ENCODE results near the gene PNPLA3. TPM values are rescaled to one million over a fixed set of nuclear protein-coding genes. Genes with fewer than 3 reads are reported as not detected.

Gene PNPLA3
- total RNA-seq, 1 donor from 2014 or later, result 1.2 TPM

- TF ChIP-seq, protein P1, sequence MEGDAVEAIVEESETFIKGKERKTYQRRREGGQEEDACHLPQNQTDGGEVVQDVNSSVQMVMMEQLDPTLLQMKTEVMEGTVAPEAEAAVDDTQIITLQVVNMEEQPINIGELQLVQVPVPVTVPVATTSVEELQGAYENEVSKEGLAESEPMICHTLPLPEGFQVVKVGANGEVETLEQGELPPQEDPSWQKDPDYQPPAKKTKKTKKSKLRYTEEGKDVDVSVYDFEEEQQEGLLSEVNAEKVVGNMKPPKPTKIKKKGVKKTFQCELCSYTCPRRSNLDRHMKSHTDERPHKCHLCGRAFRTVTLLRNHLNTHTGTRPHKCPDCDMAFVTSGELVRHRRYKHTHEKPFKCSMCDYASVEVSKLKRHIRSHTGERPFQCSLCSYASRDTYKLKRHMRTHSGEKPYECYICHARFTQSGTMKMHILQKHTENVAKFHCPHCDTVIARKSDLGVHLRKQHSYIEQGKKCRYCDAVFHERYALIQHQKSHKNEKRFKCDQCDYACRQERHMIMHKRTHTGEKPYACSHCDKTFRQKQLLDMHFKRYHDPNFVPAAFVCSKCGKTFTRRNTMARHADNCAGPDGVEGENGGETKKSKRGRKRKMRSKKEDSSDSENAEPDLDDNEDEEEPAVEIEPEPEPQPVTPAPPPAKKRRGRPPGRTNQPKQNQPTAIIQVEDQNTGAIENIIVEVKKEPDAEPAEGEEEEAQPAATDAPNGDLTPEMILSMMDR (IDR thresholded peaks at IDR 0.05), result no peak
- Mint-ChIP-seq H3K27me3 (ENCODE audit: unreplicated experiment) (no peaks in the 10 kb centered on the region), H3K4me1 (ENCODE audit: unreplicated experiment) (no peaks in the 10 kb centered on the region), H3K4me3 (ENCODE audit: unreplicated experiment) (no peak overlapping the region), H3K36me3 (ENCODE audit: unreplicated experiment) (peaks cover 54% of the 10 kb centered on the region), H3K27ac (ENCODE audit: unreplicated experiment) (no peak overlapping the region), H3K9me3 (ENCODE audit: unreplicated experiment) (no peaks in the 10 kb centered on the region)
- DNase-seq (ENCODE audit: extremely low spot score, unreplicated experiment), result no peak
Observed at GRCh38 chr22:43978558-43978957, 55.0 kb downstream of the PNPLA3 start.

GRCh38 chr22:43980579-43980978 lies 57.0 kb downstream of the PNPLA3 start:
- no peaks in the 10 kb centered on the region for H3K27me3 Mint-ChIP-seq (ENCODE audit: unreplicated experiment)
- DNase-seq (ENCODE audit: extremely low spot score, unreplicated experiment), result no peak
- TF ChIP-seq, protein P1 (IDR thresholded peaks at IDR 0.05), result no peak
- no peak overlapping the region for H3K27ac Mint-ChIP-seq (ENCODE audit: unreplicated experiment)
- H3K4me3 Mint-ChIP-seq (ENCODE audit: unreplicated experiment), result no peak overlapping the region
- peaks cover 53% of the 10 kb centered on the region for H3K36me3 Mint-ChIP-seq (ENCODE audit: unreplicated experiment)
- no peaks in the 10 kb centered on the region for H3K4me1 Mint-ChIP-seq (ENCODE audit: unreplicated experiment)
- H3K9me3 Mint-ChIP-seq (ENCODE audit: unreplicated experiment), result no peaks in the 10 kb centered on the region

DNA sequence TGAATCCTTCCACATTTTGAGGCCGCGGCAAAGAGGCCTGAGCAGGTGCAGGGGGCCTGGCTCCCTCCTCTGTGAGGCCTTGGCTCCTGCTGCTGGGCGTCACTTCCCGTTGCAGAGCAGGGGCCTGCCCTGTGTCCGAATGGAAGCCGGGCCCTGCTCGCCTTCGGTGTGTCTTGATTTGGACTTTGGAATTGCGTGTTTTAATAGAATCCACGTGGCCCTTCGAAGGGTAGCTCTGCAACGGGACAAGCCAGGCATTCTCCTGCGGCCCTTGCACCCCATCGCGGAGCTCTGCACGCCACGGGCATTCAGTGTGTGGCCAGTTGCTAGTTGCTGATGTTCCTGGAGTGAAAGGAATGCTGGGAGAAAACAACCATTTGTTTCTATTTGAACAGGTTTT lies 57.4 kb downstream of the PNPLA3 start:
- no peaks in the 10 kb centered on the region for H3K4me1 Mint-ChIP-seq (ENCODE audit: unreplicated experiment)
- no peak for DNase-seq (ENCODE audit: extremely low spot score, unreplicated experiment)
- TF ChIP-seq, protein P1 (IDR thresholded peaks at IDR 0.05), result no peak
- H3K27me3 Mint-ChIP-seq (ENCODE audit: unreplicated experiment), result no peaks in the 10 kb centered on the region
- peaks cover 50% of the 10 kb centered on the region for H3K36me3 Mint-ChIP-seq (ENCODE audit: unreplicated experiment)
- H3K4me3 Mint-ChIP-seq (ENCODE audit: unreplicated experiment), result no peak overlapping the region
- no peaks in the 10 kb centered on the region for H3K9me3 Mint-ChIP-seq (ENCODE audit: unreplicated experiment)
- no peak overlapping the region for H3K27ac Mint-ChIP-seq (ENCODE audit: unreplicated experiment)

GRCh38 chr22:43983808-43984207 lies 60.2 kb downstream of the PNPLA3 start:
- Mint-ChIP-seq H3K4me1 (ENCODE audit: unreplicated experiment) (no peaks in the 10 kb centered on the region), H3K27ac (ENCODE audit: unreplicated experiment) (no peak overlapping the region), H3K36me3 (ENCODE audit: unreplicated experiment) (peaks cover 41% of the 10 kb centered on the region), H3K4me3 (ENCODE audit: unreplicated experiment) (no peak overlapping the region), H3K27me3 (ENCODE audit: unreplicated experiment) (no peaks in the 10 kb centered on the region), H3K9me3 (ENCODE audit: unreplicated experiment) (no peaks in the 10 kb centered on the region)
- TF ChIP-seq, protein P1 (IDR thresholded peaks at IDR 0.05), result no peak
- DNase-seq (ENCODE audit: extremely low spot score, unreplicated experiment), result no peak

- Mint-ChIP-seq H3K9me3 (ENCODE audit: unreplicated experiment) (no peaks in the 10 kb centered on the region), H3K4me3 (ENCODE audit: unreplicated experiment) (no peak overlapping the region), H3K4me1 (ENCODE audit: unreplicated experiment) (no peaks in the 10 kb centered on the region), H3K27ac (ENCODE audit: unreplicated experiment) (no peak overlapping the region), H3K27me3 (ENCODE audit: unreplicated experiment) (no peaks in the 10 kb centered on the region), H3K36me3 (ENCODE audit: unreplicated experiment) (peaks cover 35% of the 10 kb centered on the region)
- TF ChIP-seq, protein P1 (IDR thresholded peaks at IDR 0.05), result no peak
- DNase-seq (ENCODE audit: extremely low spot score, unreplicated experiment), result no peak
Observed at GRCh38 chr22:43985532-43985931, 61.9 kb downstream of the PNPLA3 start.

All from osteocyte (in vitro differentiated cells).